ENCODE data around the gene ARFGAP1.

- TF ChIP-seq CTCF (IDR thresholded peaks at IDR 0.05; ENCODE audit: extremely low read depth in 1 of 2, insufficient read depth in 1 of 2, low read depth in 1 of 2, low read length in 2 of 2) = no peak
- TF ChIP-seq MYC (IDR thresholded peaks at IDR 0.05; ENCODE audit: low read depth, low read length) = no peak
- TF ChIP-seq POLR2AphosphoS5 (IDR thresholded peaks at IDR 0.05; ENCODE audit: insufficient read depth, low read depth, low read length) = no peak
- TF ChIP-seq POLR2A (IDR thresholded peaks at IDR 0.05; ENCODE audit: low read depth, low read length) = no peak
- no peak for TF ChIP-seq FOS (IDR thresholded peaks at IDR 0.05; ENCODE audit: borderline replicate concordance, insufficient read depth, low read length)
- TF ChIP-seq EZH2 (IDR thresholded peaks at IDR 0.05; ENCODE audit: borderline replicate concordance, low read depth, low read length, severe bottlenecking) = no peak
Observed at GRCh38 chr20:63253065-63253437, 19.6 kb upstream of the ARFGAP1 start.
